GM12872 (cell line): Measurements from ENCODE around the gene CSNK1E.
A peak's percentile ranks its signal among the peaks of the same experiment; 100 is the strongest.

Experiments
- TF ChIP-seq, protein P1 (sequence below): IDR thresholded peaks from 3 replicates; pipeline ENCODE4 v1.5.1; 2011; ENCODE audit warnings: low read depth, mild to moderate bottlenecking, low read length, moderate library complexity; ENCODE audit not compliant: insufficient read depth

The CSNK1E gene

DNA sequence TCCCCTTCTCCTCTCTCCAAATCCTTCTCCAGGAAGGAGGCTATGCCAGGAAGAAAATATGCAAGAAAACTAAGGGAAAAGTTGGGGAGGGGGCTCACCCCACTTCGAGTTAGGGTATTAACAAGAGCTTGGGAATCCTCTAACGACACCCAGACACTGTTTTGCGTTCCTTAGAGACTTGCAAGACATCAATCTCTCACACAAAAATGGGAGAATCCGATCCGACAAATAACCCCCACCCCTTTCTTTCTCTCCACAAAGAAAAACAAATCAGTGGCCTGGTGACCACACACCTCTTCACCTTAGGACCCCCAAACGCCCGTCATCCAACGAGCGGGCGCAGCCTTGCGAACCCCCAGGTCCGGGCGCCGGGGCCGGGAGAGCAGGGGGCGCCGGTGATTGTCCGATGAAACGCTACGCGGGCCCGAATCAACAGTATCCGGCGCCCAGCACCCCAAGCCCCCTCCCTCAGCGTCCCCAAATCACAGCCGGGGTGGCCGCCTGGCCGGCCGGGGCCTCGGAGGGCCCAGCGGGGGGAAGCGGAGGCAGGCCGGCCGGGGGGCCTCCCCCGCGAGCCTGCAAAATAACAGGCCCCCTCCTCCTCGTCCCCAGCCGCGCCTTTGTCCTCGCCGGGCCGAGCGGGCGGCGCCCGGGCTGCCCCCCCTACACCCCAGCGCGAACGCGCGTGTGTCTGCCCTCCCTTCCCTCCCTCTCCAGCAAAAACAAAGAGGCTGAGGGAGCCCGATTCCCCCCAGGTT, 690 bp downstream of the CSNK1E start:
- TF ChIP-seq, protein P1, sequence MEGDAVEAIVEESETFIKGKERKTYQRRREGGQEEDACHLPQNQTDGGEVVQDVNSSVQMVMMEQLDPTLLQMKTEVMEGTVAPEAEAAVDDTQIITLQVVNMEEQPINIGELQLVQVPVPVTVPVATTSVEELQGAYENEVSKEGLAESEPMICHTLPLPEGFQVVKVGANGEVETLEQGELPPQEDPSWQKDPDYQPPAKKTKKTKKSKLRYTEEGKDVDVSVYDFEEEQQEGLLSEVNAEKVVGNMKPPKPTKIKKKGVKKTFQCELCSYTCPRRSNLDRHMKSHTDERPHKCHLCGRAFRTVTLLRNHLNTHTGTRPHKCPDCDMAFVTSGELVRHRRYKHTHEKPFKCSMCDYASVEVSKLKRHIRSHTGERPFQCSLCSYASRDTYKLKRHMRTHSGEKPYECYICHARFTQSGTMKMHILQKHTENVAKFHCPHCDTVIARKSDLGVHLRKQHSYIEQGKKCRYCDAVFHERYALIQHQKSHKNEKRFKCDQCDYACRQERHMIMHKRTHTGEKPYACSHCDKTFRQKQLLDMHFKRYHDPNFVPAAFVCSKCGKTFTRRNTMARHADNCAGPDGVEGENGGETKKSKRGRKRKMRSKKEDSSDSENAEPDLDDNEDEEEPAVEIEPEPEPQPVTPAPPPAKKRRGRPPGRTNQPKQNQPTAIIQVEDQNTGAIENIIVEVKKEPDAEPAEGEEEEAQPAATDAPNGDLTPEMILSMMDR, result no peak

DNA sequence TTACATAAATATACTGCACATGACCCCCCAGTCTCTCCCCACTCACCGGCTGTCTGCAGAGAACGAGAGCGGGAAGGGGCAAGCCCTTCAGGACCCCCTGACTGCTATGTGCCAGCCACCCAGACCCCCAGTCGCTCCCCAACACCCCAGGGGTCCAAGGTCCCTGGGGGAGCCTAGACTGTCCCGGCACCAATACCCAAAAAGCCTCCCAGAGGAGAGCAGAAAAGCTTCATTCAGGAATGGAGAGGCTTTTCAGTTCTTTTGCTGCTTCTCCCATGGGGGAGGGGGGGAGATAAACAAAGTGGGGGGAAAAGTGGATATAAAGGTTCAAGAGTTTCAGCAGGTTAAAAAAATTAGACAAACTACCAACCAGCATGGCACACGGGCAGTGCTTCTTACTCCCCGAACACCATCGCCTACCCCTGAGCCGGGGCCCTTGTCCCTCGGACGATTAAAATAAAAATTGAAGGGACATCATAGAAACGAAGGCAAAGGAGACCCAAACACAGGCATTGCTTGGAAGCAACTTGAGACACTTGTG, 1.3 kb downstream of the CSNK1E start:
- TF ChIP-seq, protein P1, result no peak

DNA sequence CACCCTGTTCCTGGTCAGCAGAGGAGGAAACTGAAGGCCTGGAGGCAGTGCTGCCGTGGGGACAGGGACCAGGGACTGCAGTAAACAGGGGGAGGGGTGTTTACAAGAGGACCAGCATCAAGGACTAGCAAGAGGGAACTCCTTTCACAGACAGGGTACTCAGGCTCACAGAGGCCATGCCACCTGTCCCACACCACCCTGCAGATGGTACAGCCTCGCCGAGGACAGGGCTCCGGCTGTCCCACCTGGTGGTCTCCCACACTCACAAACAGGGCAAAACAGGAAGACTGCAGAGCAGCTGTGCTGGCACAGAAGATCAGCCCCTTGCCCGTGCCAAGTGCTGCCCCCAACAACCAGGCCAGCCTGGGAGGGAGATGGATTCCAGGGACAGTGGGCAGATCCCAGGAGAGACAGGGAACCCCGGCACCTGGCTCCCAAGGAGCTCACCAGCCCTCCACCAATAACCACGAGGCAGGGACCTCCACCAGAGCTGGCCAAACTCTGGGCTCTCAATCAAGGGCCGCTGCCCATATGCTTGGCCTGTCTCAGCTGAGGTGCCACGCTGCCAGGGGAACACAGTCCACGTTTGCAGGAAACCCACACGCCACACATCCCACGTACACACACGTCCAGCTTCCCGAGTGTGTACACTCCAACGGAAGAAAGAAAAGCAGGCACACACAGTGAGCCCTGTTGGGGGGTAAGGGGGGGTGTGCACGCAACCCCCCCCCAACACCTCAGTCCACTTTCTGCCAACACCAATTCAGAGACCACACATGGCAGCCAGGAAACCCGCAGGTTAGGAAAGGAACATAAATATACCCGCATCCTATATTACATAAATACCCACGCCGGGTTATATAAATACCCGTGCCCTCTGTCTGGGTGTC, 2.1 kb downstream of the CSNK1E start:
- TF ChIP-seq, protein P1, result no peak

DNA sequence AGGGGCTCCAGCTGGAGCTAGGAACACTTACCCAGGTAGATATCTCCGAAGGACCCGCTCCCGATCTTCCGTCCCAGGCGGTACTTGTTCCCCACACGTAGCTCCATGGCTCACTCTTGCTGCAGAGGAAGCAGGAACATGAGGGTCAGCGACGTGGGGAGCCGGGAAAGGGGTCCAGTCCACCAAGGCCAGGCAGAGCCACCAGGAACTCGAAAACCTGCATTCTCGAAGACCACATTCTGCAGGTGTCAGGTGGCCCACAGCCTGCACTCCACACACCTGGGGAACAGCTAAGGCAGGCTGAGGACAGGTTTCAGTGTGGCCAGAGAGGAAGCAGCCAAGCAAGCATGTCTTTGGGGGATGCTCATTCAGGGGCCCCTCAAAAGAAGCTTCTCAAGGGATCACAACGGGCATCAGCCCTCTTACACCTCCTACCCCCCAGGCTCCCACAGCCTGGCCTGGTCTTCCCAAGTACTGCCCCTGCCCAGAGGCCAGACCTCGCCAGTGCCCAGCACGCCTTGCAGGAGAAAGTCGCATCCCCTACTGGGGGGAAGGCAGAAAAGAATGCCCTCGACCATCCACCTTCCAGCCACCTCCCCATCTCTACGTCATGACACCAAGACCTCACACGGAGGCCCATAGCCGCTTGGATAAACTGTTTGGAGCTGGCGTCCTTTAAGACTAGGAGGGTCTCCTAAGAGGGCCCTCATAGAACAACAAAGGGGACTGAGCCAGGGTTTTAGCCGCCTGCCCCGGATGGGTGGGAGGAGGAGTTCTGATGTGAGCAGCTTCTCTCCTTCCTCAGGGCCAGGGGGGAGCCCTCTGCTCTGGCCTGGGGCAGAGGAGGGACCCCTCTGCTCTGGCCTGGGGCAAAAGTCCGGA, 2.9 kb downstream of the CSNK1E start:
- TF ChIP-seq, protein P1, result 0 out of 3 replicates have a peak, but pooled peaks have one; percentile 17

DNA sequence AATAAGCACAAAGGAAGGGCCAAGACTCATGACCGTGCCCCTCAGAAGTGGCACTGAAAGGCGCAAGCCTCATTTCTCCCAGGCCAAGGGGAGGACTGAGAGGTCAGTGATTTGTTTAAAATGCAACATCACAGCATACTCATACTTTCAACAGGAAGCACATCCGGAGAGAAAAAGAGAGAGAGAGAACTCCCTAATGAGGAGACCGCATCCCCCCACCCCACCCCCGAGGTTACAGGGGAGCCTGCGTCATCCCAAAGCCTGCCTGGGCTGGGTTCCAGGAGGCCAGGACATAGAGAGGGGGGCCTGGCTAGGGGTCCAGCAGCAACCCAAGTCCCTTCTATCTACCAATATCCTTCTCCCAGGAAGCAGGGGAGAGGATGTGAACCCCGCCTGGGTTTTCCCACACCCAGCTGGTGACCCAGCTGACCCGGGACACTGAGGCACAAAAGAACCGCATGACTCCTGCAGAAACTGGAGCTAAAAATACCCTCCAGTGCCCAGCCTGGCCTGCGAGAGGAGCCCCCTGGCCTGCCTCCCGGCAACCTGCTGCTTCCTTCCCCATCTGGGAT, 3.8 kb downstream of the CSNK1E start:
- TF ChIP-seq, protein P1, result no peak

DNA sequence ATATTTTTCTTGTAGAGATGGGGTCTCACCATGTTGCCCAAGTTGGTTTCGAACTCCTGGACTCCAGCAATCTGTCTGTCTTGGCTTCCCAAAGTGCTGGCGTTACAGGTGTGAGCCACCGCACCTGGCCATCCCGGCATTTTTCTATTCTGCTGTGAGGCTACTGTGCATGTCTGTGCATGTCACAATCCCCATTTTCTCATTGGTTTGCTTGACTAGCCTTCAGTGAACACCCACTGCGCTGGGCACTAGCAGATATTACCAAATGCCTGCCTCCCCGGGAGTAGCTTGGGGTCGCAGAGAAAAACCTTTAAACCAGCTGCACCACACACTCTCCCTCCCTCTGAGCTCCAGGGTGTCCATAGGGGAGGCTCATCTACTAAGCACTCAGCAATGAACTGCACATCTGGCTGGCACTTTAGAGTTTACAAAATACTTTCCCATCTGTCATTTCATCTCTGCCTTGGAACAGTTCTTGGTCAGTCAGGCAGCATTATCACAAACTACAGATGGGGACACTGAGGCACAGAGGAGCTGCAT, 4.9 kb downstream of the CSNK1E start:
- TF ChIP-seq, protein P1, result no peak
